ENCODE measurements around the gene CCDC194. TPM values are rescaled to one million over a fixed set of nuclear protein-coding genes. Genes with fewer than 3 reads are reported as not detected.

The CCDC194 gene
- total RNA-seq, 1 experiment from 2014 or later = not detected

DNA sequence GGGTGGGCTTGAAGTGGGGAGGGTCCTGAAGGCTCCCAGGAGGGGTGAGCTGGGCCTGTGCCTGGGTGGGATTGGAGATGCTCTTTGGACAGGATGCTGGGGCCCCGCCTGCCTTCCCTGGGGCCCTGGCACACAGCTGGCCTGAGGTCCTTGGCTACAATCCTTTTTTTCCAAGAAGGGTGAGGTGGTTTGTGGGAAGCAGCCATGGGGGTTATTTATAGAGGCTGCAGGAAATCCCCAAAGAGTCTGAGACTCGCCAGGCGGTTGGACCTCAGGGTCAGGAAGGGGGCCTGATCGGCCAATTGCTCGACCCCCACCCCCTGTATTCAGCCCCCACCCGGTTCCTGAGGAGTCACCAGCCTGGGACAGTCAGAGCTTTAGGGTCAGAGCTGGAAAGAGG, 46.6 kb downstream of the CCDC194 start:
- no peak for ATAC-seq
- POLR2A ChIA-PET = interaction anchor here (1.1 to 2.8 kb wide), 2 partner anchors 13 to 15 kb away, joined by 3 to 12 read pairs; partner anchors contain the start of gene ANO8

More for the DNA sequence above, 46.6 kb downstream of the CCDC194 start:
- Histone ChIP-seq H3K9ac (ENCODE audit: low read length) (no peak overlapping the region), H3K4me3 (replicated peaks in 1 of 2; ENCODE audit: low read depth in 1 of 2, low read length in 2 of 2) (no peak overlapping the region), H3K79me2 (ENCODE audit: insufficient read depth, low read length) (no peaks in the 10 kb centered on the region), H3K4me2 (ENCODE audit: low read length) (no peak overlapping the region), H2AFZ (ENCODE audit: low read depth, low read length, poor library complexity, severe bottlenecking) (no peak overlapping the region), H3K9me3 (ENCODE audit: control insufficient read depth in 1 of 2, insufficient read depth in 1 of 2, low read depth in 1 of 2, low read length in 2 of 2) (no peaks in the 10 kb centered on the region), H3K27ac (ENCODE audit: low read depth, low read length) (no peak overlapping the region), H3K9me2 (ENCODE audit: insufficient read depth) (no peaks in the 10 kb centered on the region), H4K20me1 (ENCODE audit: insufficient read depth) (no peaks in the 10 kb centered on the region), H3K4me1 (ENCODE audit: control insufficient read depth in 1 of 2, insufficient read depth in 2 of 2, low read length in 2 of 2) (peaks cover 17 to 28% of the 10 kb centered on the region in 2 experiments; a peak in 3 of 4 replicates), H3K27me3 (ENCODE audit: insufficient read depth, low read length) (no peaks in the 10 kb centered on the region), H3K36me3 (ENCODE audit: control insufficient read depth in 1 of 2, insufficient read depth in 2 of 2, low read length in 2 of 2) (no peaks in the 10 kb centered on the region)
- RAD21 ChIA-PET (ENCODE audit: low non-redundant PET in 1 of 2, low total read pairs in 2 of 2, uncharacterized antibody in 2 of 2, unreplicated experiment in 2 of 2) = interaction anchor here in 1 of 2 experiments (0.5 to 0.6 kb wide), 2 partner anchors 39 to 44 kb away, joined by 3 to 6 read pairs; no protein-coding TSS in a partner anchor
- BruUV-seq (replicated peaks) = no TSS peak
- DNase-seq (ENCODE audit: low read depth, low spot score) = no peak
- TF ChIP-seq ZBTB33 (IDR thresholded peaks at IDR 0.05; ENCODE audit: extremely low read depth, insufficient replicate concordance, low read length) = no peak
- no peak for TF ChIP-seq JUND (IDR thresholded peaks at IDR 0.05)
- no peak for TF ChIP-seq ZFX (IDR thresholded peaks at IDR 0.05)
- TF ChIP-seq, protein P1, sequence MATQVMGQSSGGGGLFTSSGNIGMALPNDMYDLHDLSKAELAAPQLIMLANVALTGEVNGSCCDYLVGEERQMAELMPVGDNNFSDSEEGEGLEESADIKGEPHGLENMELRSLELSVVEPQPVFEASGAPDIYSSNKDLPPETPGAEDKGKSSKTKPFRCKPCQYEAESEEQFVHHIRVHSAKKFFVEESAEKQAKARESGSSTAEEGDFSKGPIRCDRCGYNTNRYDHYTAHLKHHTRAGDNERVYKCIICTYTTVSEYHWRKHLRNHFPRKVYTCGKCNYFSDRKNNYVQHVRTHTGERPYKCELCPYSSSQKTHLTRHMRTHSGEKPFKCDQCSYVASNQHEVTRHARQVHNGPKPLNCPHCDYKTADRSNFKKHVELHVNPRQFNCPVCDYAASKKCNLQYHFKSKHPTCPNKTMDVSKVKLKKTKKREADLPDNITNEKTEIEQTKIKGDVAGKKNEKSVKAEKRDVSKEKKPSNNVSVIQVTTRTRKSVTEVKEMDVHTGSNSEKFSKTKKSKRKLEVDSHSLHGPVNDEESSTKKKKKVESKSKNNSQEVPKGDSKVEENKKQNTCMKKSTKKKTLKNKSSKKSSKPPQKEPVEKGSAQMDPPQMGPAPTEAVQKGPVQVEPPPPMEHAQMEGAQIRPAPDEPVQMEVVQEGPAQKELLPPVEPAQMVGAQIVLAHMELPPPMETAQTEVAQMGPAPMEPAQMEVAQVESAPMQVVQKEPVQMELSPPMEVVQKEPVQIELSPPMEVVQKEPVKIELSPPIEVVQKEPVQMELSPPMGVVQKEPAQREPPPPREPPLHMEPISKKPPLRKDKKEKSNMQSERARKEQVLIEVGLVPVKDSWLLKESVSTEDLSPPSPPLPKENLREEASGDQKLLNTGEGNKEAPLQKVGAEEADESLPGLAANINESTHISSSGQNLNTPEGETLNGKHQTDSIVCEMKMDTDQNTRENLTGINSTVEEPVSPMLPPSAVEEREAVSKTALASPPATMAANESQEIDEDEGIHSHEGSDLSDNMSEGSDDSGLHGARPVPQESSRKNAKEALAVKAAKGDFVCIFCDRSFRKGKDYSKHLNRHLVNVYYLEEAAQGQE (IDR thresholded peaks at IDR 0.05; ENCODE audit: low read depth) = no peak
- TF ChIP-seq EZH2 (IDR thresholded peaks at IDR 0.05) = no peak
- CTCF ChIA-PET = interaction anchor here (0.7 to 1.8 kb wide), 3 partner anchors 11 to 39 kb away, joined by 3 to 5 read pairs (median 3); no protein-coding TSS in a partner anchor
- intact Hi-C loops (cut with micrococcal nuclease) = loop anchor here (2.0 kb wide), 1 partner anchor 119 kb away; no protein-coding TSS in a partner anchor

Data from HCT116 (cell line).